Measurements from ENCODE around the gene CMBL.
"Not testable (repeated sequence)": the region's sequence is repeated elsewhere in the genome, so short reads cannot be mapped to it uniquely, and the experiment has no call there.

The CMBL gene

DNA sequence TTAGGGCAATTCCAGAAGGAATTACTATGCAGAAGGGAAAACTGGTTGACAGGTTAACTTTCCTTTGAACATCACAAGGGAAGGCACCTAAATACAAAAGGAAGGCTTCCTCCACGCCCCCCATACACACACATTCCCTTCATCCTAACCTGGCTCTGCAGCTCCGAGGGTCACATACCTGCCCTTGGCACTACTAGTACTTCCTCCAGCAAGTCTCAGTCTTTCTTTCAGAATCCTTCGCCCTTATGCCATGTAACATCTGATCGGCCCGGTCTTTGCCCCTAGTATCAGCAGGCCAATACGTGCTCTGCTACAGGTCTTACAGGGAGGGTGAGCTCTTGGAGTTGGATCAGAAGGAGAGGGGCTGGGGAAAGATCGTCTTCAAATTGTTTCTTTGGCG, 44.2 kb upstream of the CMBL start:
- peak overlapping the region; percentile 97 to 100 for H3K27ac ChIP-seq
- no peak overlapping the region for H3K4me3 ChIP-seq
- no peak for DNase-seq (ENCODE audit: low spot score)
- TF ChIP-seq, protein P1, sequence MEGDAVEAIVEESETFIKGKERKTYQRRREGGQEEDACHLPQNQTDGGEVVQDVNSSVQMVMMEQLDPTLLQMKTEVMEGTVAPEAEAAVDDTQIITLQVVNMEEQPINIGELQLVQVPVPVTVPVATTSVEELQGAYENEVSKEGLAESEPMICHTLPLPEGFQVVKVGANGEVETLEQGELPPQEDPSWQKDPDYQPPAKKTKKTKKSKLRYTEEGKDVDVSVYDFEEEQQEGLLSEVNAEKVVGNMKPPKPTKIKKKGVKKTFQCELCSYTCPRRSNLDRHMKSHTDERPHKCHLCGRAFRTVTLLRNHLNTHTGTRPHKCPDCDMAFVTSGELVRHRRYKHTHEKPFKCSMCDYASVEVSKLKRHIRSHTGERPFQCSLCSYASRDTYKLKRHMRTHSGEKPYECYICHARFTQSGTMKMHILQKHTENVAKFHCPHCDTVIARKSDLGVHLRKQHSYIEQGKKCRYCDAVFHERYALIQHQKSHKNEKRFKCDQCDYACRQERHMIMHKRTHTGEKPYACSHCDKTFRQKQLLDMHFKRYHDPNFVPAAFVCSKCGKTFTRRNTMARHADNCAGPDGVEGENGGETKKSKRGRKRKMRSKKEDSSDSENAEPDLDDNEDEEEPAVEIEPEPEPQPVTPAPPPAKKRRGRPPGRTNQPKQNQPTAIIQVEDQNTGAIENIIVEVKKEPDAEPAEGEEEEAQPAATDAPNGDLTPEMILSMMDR (IDR thresholded peaks at IDR 0.05): no peak

DNA sequence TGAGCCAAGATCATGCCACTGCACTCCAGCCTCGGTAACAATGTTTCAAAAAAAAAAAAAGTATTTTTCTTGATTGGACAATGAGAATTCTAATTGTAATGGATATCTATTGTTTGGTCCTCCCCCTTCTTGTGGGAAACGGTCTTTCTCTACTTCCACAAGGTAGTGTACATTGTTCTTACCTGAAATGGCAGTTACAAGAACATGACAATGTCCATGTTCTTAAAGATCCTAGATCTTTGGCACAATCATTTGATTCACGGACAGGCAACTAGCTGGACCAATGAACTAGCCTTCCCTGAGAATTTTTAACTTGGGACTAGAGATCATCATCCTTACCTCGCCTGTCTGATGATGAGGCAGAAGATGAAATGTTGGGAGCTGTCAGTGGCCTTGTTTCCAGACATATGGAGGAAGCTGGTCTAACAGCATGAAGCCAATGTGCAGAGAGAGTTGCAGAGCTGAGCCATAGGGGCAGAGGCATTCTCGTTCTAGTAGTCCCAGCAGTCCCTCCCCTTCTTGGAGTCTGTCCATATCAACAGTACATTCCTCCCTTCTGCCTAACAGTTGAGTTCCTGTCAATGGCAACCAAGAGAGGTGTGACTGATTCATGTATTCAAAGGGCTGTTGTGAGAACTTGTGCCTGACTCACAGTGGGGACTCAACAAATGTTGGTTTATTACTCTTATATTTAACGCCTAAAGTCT, 43.6 kb upstream of the CMBL start:
- TF ChIP-seq, protein P1 (IDR thresholded peaks at IDR 0.05): no peak

DNA sequence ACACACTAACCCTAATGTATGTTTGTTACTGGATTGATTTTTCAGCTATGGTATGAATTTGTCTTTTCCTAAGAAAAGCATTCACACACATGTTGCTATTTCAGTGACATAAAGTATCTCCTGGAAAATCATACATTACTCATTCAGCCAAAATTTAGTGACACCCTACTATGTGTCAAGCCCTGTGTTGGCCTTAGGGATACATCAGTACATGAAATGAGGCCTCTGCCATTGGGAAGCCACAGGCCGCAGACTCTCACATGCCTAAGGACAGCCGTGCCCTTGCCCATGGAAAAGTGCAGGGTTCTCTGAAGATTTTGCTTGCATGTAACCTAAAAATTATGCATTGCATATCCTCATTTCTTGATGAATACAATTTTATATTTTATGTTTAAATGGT, 40.6 kb upstream of the CMBL start:
- DNase-seq (ENCODE audit: low spot score): no peak
- Histone ChIP-seq H3K4me3 (no peak overlapping the region), H3K27ac (no peak overlapping the region)
- TF ChIP-seq, protein P1 (IDR thresholded peaks at IDR 0.05): no peak

More for the DNA sequence above, 43.6 kb upstream of the CMBL start:
- no peak overlapping the region for H3K4me3 ChIP-seq
- no peak overlapping the region for H3K27ac ChIP-seq
- no peak for DNase-seq (ENCODE audit: low spot score)

DNA sequence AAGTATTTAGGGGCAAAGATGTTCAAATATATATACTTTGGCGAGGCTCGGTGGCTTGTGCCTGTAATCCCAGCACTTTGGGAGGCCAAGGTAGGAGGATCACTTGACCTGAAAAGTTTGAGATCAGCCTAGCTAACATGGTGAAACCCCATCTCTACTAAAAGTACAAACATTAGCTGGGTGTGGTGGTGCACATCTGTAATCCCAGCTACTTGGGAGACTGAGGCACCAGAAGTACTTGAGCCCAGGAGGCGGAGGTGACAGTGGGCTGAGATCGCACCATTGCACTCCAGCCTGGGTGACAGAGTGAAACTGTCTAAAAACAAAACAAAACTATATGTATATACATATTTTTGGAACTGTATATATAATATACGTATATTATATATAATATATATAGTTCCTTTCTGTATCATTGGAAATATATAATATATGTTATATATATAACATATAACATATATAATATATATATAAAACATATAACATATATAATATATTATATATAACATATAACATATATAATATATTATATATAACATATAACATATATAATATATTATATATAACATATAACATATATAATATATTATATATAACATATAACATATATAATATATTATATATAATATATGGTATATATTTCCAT, 36.9 kb upstream of the CMBL start:
- not testable (repeated sequence) for H3K27ac ChIP-seq; DNase-seq (ENCODE audit: low spot score); H3K4me3 ChIP-seq

DNA sequence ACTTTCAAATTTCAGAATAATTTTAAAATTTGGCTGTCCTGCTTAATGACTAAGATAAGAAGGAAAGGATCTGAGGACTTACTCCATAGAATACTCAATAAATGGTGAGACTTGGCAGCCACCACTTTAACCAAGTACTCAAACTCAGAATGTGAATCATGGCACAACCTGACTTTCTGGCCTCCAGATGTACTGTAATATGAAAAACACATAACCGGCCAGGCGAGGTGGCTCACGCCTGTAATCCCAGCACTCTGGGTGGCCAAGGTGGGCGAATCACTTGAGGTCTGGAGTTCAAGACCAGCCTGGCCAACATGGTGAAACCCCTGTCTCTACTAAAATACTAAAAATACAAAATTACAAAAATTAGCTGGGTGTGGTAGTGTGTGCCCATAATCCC, 35.8 kb upstream of the CMBL start:
- H3K27ac ChIP-seq: no peak overlapping the region

DNA sequence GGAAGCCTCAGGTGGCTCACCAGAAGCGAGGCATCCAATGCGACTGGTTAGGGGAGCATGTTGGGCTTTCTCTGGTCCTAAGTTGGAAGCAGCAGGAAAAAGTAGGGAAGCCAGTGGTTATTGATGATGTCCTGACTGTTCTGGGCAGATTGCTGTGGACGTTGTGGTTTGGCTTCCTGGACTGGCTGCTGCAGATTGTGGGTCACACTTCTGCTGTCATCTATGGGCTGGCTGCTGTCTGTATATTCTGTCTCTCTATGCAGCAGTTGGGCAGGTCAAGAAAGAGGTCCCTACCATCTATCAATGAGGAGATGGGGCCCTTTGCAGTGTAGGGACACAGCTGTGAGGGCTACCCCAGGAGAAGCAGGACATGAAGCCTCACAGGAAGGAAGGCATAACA, 32.3 kb upstream of the CMBL start:
- H3K4me3 ChIP-seq: no peak overlapping the region
- no peak for DNase-seq (ENCODE audit: low spot score)
- no peak overlapping the region for H3K27ac ChIP-seq
- TF ChIP-seq, protein P1 (IDR thresholded peaks at IDR 0.05): no peak

More for the DNA sequence above, 35.8 kb upstream of the CMBL start:
- H3K4me3 ChIP-seq: no peak overlapping the region
- TF ChIP-seq, protein P1 (IDR thresholded peaks at IDR 0.05): no peak
- no peak for DNase-seq (ENCODE audit: low spot score)

DNA sequence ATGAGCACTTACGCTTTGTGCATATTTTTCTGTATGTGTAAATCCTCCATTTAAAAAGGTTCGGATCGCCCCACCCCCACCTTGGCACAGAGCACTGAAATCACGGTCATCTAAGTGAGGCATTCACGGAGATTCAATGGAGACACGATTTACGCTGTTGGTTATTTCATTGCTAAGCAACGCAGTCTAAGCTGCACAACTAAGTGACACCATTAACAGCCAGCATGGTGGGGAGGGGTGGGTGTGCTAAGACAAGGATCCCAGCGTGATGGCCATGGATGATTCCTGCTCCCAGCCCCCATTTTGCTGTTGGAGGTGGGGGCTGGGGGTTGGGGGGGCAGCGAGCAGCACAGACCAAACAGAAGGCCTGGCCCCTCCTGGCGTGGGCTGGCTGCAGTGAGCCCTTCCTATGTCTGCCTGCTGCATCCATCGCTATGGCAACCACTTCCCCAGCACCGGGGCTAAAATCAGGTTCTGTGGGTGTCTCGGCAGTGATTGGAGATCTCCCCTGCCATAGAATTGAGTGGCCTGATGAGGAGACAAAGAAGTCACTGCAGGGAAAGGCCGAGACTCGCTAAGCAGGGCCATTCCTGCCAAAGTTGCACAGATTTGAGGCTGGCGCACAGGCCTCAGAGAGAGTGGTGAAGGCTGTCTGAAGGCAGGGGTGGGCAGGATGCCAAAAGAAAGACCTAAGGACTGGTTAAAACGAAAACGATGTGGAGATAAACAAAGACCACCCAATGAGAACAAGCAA, 31.5 kb upstream of the CMBL start:
- no peak for DNase-seq (ENCODE audit: low spot score)
- H3K27ac ChIP-seq: no peak overlapping the region
- no peak overlapping the region for H3K4me3 ChIP-seq

More for the DNA sequence above, 31.5 kb upstream of the CMBL start:
- TF ChIP-seq, protein P1 (IDR thresholded peaks at IDR 0.05): no peak

All from coronary artery (tissue), 2 donors.